PFSK-1 (cell line): ENCODE results near the gene ADSL.

Experiments
- FOXP2 ChIP-seq: optimal IDR thresholded peaks from 2 replicates; pipeline ENCODE3; 2011; ENCODE audit warnings: borderline replicate concordance, control low read depth, inconsistent platforms; ENCODE audit not compliant: insufficient read depth; ENCODE audit errors: extremely low read length, extremely low read depth
- POLR2AphosphoS5 ChIP-seq: IDR thresholded peaks from 2 replicates; pipeline ENCODE4 v1.6.1; 2012; ENCODE audit warnings: low read depth, mild to moderate bottlenecking, control low read depth, low read length, moderate library complexity
- REST ChIP-seq, 2 experiments: IDR thresholded peaks; 2 replicates each; pipeline versions ENCODE4 v1.6.1 to v1.8.0; 2011 to 2012; ENCODE audit warnings: low read depth in 2 of 2, low read length in 2 of 2, control low read depth in 1 of 2, inconsistent platforms in 1 of 2, mild to moderate bottlenecking in 1 of 2, moderate library complexity in 1 of 2; ENCODE audit not compliant: insufficient read depth in 1 of 2
- SIN3A ChIP-seq: IDR thresholded peaks from 2 replicates; pipeline ENCODE4 v1.6.1; 2012; ENCODE audit warnings: mild to moderate bottlenecking, low read length, moderate library complexity, borderline replicate concordance; ENCODE audit not compliant: insufficient read depth
- TAF1 ChIP-seq: IDR thresholded peaks from 2 replicates; pipeline ENCODE4 v1.6.1; 2012; ENCODE audit warnings: low read length, control low read depth, borderline replicate concordance; ENCODE audit not compliant: insufficient read depth

The ADSL gene

GRCh38 chr22:40413873-40414272, 67.6 kb downstream of the ADSL start:
- TF ChIP-seq REST (IDR thresholded peaks at IDR 0.05; ENCODE audit: insufficient read depth in 1 of 2, low read depth in 2 of 2, low read length in 2 of 2), result no peak
- TF ChIP-seq POLR2AphosphoS5, result no peak
- TF ChIP-seq FOXP2, result no peak
- no peak for TF ChIP-seq SIN3A
- TF ChIP-seq TAF1, result no peak

GRCh38 chr22:40414311-40414710, 68.0 kb downstream of the ADSL start:
- TF ChIP-seq SIN3A (no peak), POLR2AphosphoS5 (no peak), REST (IDR thresholded peaks at IDR 0.05; ENCODE audit: insufficient read depth in 1 of 2, low read depth in 2 of 2, low read length in 2 of 2) (no peak), FOXP2 (no peak), TAF1 (no peak)

GRCh38 chr22:40414838-40415505, 68.7 kb downstream of the ADSL start:
- no peak for TF ChIP-seq REST (IDR thresholded peaks at IDR 0.05; ENCODE audit: insufficient read depth in 1 of 2, low read depth in 2 of 2, low read length in 2 of 2)
- no peak for TF ChIP-seq FOXP2

GRCh38 chr22:40415531-40416266, 69.4 kb downstream of the ADSL start:
- TF ChIP-seq FOXP2 (no peak), POLR2AphosphoS5 (no peak), REST (IDR thresholded peaks at IDR 0.05; ENCODE audit: insufficient read depth in 1 of 2, low read depth in 2 of 2, low read length in 2 of 2) (no peak), SIN3A (no peak), TAF1 (no peak)

- TF ChIP-seq POLR2AphosphoS5 (no peak), FOXP2 (no peak), REST (IDR thresholded peaks at IDR 0.05; ENCODE audit: insufficient read depth in 1 of 2, low read depth in 2 of 2, low read length in 2 of 2) (no peak), SIN3A (no peak), TAF1 (no peak)
Observed at GRCh38 chr22:40416267-40416570, 69.9 kb downstream of the ADSL start.
